Fibroblast of the aortic adventitia (primary cell): ENCODE data around the gene KCNJ6. TPM values are rescaled to one million over a fixed set of nuclear protein-coding genes. Genes with fewer than 3 reads are reported as not detected.
A peak's percentile ranks its signal among the peaks of the same experiment; 100 is the strongest.
"Not testable (repeated sequence)": the region's sequence is repeated elsewhere in the genome, so short reads cannot be mapped to it uniquely, and the experiment has no call there.

Experiments used
- DNase-seq: peaks from one replicate; pipeline ENCODE4 v3.0.0-alpha.2; 2010; ENCODE audit warnings: low read depth
- H3K4me3 ChIP-seq: 2 replicates; pipeline ENCODE4 v1.5.1; 2011; ENCODE audit warnings: low read depth, mild to moderate bottlenecking, control low read depth, low read length, moderate library complexity
- CTCF ChIP-seq: IDR thresholded peaks from 2 replicates; pipeline ENCODE4 v1.5.1; 2011; ENCODE audit warnings: mild to moderate bottlenecking, low read length, control low read depth, inconsistent platforms; ENCODE audit not compliant: insufficient read depth
- total RNA-seq: library from RNA; depleted of rRNA; stranded (reverse); fragments of >200 nt; gene quantifications from 2 replicates; pipeline ENCODE4 v1.2.3, GENCODE V29; 2012; ENCODE audit warnings: low replicate concordance

The KCNJ6 gene
- total RNA-seq, 1 donor, result under 0.01 TPM

DNA sequence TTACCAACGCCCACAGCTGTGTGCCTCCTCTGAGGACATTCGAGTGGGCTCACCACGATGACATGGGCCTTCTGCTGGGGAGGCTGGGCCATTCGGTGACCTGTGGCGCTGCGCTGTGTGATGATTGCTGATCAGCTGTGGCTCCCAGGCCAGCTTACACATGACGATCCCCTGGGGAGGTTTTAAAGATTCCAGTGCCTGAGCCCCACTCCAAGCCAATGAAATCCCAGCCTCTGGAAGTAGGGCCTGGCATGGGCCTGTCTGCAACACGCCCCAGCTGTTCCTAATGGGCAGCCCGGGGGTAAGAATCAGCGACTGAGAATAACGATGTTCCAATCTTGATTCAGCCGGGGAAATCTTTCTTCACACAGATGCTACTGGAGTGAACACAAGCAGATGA, 153.7 kb downstream of the KCNJ6 start:
- no peak overlapping the region for H3K4me3 ChIP-seq
- no peak for DNase-seq
- TF ChIP-seq CTCF, result no peak

GRCh38 chr21:37761406-37761805, 154.9 kb downstream of the KCNJ6 start:
- H3K4me3 ChIP-seq, DNase-seq: not testable (repeated sequence)

DNA sequence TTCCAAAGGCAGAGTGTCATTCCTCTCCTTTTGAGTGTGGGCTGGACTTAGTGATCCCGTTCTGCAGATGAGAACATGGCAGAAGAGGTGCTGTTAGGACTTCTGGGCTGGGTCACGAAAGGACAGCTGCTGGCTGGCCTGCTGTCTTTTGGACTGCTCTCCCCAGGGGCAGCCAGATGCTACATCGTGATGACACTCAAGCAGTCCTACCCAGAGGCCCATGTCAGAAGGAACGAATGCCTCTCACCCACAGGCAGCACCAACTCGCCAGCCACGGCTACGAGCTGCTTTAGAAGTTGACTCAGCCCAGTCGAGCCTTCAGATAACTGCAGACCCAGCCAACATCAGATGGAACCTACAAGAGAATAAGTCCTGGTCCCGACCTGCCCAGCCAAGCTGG, 156.5 kb downstream of the KCNJ6 start:
- no peak for DNase-seq
- TF ChIP-seq CTCF, result no peak
- no peak overlapping the region for H3K4me3 ChIP-seq

- no peak overlapping the region for H3K4me3 ChIP-seq
- peak; percentile 14 for DNase-seq
- peak; percentile 35 for TF ChIP-seq CTCF
Observed at GRCh38 chr21:37758982-37759381, 157.3 kb downstream of the KCNJ6 start.

DNA sequence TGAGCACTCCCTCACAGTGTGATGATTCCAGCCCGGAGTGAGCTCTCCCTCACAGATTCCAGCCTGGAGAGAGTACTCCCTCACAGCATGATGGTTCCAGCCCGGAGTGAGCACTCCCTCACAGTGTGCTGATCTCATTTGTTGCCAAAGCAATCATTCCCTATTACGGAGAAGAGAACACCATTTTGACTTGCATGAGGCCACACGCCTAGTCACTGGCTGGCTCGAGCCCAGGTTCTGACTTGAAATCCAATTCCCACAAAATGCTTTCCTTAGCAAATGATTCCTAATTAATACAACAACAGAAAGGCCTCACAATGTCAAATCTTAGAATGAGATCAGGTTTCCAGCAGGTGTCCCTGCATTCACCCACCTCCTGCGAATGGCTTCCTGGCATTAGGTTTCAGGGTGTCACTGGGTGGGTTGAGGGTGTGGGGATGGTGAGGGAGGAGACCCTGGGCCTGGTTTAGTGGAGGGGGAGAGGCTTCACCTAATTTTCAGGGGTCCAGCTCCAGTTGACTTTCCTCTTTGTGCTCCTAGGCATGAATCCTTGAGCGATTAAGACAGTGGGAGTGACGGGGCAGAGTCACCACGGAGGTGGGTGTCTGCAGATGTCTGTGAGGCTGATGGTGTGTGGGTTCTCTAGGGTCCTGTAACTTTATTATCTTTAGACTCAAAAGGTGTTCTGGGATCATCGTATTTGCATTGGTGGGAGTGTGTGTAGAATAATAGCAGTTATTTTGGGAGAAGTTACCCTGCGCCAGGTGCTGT, 158.5 kb downstream of the KCNJ6 start:
- no peak for DNase-seq
- TF ChIP-seq CTCF, result no peak
- no peak overlapping the region for H3K4me3 ChIP-seq

GRCh38 chr21:37753122-37753599, 163.1 kb downstream of the KCNJ6 start:
- H3K4me3 ChIP-seq, result no peak overlapping the region
- no peak for DNase-seq
- TF ChIP-seq CTCF, result no peak

DNA sequence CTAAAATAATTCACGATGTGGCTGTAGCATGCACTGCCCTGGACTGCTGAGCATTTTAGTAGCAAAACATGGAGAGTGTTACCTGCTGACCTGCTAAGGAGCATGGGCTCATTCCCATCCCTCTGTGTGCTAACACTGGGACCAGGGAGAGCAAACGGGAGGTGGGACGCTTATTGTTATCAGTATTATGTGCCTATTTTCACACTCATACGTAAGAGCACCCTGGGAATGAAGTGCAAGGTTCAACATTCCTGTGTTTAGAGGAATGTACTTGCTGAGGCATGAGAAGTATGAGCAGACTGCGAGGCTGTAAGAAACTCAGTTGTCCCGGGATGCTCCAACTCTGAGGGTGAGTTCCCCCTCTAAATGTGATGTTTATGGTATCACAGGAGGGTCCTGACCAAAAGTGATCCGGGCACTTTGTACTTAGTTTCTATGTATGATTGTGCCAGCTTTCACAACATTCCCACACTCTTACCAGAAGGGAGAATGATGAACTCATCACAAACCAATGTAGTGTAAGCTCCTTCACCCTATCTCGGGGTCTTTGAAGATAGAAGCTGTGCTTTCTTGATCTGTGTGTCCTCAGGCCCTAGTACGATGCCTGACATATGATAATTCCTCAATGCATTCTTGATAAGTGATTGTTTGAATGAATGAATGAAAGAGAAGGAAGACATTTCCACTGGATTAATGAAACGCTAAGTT, 164.8 kb downstream of the KCNJ6 start:
- no peak overlapping the region for H3K4me3 ChIP-seq
- peak; percentile 18 for DNase-seq
- TF ChIP-seq CTCF, result no peak
